NB4 (cell line): ENCODE data around the gene HMX3.

Experiments used
- CTCF ChIP-seq: IDR thresholded peaks from one replicate; pipeline ENCODE4 v1.5.1; 2012; ENCODE audit warnings: low read depth, low read length
- MYC ChIP-seq: IDR thresholded peaks from 2 replicates; pipeline ENCODE4 v1.6.1; 2011; ENCODE audit warnings: low read depth, low read length
- POLR2A ChIP-seq: IDR thresholded peaks from 2 replicates; pipeline ENCODE4 v1.6.1; 2011; ENCODE audit warnings: mild to moderate bottlenecking; ENCODE audit not compliant: insufficient read length; ENCODE audit errors: extremely low read depth
- TF ChIP-seq, protein P1 (sequence below): IDR thresholded peaks from 2 replicates; pipeline ENCODE4 v1.6.1; 2011; ENCODE audit warnings: low read depth, low read length

- TF ChIP-seq CTCF (no peak), POLR2A (no peak), MYC (no peak)
- TF ChIP-seq, protein P1, sequence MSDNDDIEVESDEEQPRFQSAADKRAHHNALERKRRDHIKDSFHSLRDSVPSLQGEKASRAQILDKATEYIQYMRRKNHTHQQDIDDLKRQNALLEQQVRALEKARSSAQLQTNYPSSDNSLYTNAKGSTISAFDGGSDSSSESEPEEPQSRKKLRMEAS = no peak
Measured at GRCh38 chr10:123150986-123151736, 15.4 kb downstream of the HMX3 start.
